Iris pigment epithelial cell (primary cell): ENCODE results near the gene RGS6.

Source experiments
- DNase-seq: peaks from one replicate; pipeline ENCODE4 v3.0.0-alpha.2; 2011; ENCODE audit warnings: low read depth

The RGS6 gene

DNA sequence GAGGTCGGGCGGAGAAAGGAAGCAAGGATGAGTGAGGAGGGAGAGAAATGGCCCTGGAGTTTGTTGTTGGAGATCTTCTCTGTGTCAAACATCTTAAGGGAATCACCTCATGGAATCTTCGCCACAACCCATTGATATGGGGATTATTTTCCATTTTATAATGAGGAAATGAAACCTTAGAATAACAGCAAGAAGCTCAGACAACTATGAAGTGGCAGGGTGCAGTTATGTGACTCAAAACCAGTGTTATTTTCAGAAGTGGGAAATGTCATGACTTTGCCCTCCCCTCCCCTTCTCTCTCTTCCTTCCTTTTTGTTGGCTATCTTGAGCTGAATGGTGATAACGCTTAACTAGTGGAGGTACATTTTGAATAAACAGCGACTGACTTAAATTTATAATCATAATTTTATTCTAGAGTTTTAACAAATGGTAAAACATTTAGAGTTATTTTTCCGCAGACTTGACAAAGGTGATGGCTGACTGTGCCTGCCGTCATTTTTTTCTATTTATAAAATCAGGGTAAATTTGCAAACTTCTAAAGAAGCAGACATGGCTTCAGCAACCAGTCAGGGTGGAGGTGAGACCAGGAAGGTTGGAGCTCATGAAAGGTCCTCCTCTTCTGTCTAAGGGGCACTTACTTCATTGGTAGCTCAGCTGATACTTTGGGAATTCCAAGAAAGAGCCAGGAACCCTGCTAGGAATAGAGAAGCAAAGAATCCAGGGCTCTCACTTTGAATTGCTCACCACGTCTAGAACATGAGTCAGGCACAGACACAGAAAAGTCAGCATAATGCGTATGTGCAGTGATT is 232.4 kb downstream of the RGS6 start:
- no peak for DNase-seq

DNA sequence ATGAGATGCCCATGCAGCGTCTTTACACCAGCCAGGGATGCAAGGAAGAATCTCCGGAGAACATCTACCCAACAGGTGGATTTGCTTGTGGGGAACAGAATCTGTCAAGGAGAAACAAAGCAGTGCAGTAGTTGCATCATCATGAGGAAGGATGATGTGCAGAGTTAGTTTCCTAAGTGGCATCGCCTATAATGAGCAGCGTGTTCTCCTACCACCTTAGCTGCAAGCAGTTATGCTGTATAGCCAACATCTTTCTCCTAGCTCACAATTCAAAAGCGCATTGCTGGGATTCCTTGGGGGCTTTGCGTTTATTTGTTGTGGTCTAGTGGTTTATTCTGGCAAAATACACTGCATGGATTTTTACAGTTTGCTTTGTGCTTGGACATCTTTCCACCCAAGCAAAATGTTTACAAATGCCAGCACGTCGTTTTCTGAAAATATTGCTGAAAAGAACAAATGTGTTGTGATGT is 233.0 kb downstream of the RGS6 start:
- no peak for DNase-seq

DNA sequence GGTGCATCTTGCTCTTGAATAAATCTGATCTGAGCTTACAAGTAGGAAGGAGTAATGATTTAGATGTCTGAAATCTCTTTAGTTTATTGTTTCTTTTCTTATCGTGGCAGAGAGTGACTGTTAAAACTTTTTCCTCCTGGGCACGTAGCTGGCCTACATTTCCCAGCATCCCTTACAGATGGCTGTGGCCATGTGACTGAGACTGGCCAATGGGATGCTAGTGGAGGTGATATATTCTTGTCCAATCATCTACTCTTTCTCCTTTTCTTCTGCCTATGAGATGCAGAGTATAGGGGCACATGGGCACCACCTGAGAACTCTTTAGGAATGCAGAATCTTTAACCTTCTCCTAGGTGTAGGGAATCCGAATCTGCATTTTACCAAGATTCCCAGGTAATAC is 237.3 kb downstream of the RGS6 start:
- no peak for DNase-seq

DNA sequence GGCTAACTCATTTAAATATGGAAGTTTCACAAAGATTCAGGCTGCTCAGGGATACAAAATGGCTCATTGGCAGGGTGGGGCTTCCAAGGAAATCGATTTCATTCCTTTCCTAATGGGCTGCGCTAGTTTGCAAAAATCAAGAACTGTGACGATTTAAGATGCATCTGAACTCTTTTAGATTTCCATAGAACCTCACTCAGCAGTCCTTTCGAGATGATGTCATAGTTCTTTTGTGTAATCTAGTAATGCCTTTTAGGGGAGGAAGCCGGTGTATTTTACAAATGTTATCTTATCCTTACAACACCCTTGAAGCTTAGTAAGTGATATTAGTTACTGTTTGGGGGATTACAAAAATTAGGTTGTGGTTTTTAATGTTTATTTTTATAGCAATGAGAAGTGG is 239.8 kb downstream of the RGS6 start:
- DNase-seq: no peak

DNA sequence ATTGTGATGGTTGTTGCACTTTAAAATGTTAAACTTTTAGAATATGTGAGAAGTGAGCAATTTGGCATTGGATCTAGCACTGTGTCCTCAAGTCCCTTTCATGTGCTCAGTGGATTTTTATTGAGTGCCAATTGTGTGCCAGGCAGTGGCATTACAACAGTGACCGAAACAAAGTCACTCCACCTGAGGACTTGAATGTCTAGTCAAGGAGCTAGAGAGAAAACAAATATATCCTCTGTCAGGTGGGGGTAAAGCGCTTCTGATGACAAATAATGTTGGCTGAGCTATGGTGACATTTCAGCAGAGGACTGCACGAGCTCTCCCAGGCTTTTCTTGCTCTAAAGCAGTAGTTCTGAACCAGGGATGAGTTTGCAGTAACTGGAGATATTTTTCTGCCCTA is 240.4 kb downstream of the RGS6 start:
- DNase-seq: no peak

DNA sequence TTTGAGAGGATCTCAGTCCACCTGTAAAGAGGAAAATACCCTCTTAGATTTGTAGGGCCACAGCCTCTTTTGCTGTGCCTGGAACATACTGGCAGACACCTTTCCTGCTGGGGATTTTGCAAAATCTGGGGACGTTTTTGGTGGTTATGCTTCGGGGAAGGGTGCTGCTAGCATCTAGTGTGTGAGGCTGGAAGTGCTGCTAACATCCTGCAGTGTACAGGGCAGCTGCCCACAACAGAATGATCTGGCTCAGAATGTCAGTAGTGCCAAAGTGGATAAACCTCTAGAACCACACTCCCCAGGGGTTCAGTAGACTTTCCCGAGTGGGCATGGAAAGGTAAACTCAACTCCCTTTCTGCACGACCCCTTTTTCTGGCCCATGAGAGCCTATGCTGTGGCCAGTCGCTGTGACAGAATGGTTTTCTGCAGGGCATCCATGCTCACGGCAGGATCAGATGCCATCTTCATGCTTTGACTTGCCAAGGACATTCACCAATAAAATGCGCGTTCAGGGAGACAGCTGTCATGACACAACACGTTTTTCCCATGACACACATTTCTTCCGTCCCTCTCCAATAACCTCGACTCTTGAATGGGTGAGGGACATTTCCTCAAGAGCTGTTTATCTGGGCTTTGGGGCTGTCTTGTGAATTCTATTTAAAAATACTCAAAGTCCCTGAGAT is 240.9 kb downstream of the RGS6 start:
- DNase-seq: no peak

DNA sequence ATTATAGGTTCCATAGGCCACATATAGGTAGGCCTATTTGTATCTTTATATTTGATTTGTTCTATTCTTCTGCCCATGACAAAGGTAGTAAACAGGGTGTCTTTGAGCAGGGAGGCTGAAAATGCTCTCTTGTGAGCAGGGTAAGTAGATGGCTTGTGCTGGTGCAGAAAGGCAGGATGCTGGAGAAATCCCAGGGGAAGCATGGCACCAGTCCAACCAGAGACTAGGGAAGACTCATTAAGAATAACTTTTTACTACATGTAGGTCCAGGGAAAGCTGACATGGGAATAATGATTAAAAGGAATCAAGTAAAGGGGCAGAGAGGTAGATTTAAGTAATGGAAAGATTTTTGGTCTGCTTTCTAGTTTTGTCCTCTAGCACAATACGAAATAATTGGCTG is 245.0 kb downstream of the RGS6 start:
- no peak for DNase-seq

DNA sequence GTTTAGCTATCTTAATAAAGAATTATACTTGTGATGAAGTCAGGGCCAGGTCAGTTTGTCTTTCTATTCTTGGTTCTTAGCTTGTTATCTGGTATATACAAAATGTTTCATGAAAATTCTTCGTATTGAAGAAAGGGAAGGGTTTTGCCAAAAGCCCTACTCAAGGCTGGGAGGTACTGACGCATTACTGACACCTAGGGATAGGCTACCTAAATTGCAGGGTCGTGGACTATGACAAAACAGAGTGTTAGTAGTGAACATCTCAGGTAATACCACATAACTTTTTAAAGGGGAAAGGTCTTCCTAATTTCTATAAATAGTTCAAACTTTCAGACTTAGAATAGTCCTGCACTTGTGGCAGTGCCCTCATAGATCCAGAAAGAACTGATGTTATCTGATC is 246.3 kb downstream of the RGS6 start:
- DNase-seq: no peak

DNA sequence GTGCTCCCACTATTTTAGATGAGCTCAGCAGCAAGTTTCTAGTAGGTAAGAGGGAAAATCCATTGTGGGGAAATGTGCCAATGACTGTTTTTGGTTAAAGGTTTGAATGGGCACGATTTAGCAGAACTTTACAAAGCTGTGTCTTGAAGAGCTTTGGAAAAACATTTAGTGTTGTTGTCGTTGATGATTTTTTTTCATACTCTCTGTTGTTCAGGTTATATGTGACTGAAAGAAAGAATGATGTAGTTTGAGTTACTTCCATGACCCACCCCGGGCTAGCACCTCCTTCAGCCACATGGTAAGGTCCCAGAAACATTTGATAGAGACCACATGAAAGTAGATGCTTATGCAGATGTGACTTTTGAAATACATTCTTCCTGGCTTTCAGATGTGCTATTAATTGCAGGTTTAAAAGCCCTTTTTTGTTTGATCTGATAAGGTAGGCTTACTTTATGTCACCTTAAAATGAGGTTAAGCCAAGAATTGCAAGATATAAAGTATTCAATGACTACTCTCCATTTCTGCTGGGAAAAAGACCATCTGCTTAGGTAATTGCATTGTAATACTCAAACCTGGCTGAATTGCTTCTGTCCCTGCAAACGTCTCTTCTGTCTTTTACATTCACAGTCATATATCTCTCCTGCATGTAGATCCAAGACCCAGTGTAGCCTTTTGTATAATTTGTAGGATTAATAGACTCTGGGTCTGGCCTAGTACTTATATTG is 250.6 kb downstream of the RGS6 start:
- DNase-seq: no peak

DNA sequence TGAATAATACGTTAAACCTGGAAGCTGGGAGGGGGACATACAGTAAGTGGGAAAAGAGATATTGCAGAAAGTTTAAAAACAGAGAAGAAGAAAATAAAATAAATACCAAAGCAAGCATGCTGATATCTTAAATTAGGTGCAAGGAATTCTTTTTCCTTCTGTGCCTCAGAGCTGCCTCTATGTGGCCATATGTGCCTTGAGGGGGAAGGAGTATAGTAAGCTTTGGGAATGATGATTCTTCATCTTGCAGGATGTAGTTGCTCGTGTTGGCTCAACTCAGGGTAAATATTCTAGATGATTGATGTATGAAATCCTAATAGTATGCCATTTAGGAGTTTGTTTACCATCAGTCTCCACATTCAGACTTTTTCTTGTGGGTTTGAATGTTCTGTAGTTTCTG is 251.4 kb downstream of the RGS6 start:
- no peak for DNase-seq

DNA sequence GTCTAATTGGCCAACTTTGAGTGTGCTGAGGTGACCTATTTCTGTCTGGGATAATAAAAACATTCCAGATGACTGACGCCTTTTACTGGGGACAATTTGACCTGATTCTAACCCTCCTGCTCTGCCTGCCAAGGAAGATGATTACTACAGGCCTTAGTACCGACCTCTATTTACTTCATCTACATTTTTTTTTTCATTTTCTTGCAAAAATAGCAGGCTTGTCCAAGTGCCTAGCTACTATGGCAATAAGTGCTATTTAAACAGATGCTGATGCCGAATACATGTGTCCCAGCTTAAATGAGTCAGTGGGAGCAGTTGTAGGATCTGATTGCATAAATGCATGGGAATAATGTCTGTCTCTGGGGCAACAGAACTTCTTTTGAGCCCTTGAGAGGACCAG is 254.3 kb downstream of the RGS6 start:
- peak; percentile 5 for DNase-seq

DNA sequence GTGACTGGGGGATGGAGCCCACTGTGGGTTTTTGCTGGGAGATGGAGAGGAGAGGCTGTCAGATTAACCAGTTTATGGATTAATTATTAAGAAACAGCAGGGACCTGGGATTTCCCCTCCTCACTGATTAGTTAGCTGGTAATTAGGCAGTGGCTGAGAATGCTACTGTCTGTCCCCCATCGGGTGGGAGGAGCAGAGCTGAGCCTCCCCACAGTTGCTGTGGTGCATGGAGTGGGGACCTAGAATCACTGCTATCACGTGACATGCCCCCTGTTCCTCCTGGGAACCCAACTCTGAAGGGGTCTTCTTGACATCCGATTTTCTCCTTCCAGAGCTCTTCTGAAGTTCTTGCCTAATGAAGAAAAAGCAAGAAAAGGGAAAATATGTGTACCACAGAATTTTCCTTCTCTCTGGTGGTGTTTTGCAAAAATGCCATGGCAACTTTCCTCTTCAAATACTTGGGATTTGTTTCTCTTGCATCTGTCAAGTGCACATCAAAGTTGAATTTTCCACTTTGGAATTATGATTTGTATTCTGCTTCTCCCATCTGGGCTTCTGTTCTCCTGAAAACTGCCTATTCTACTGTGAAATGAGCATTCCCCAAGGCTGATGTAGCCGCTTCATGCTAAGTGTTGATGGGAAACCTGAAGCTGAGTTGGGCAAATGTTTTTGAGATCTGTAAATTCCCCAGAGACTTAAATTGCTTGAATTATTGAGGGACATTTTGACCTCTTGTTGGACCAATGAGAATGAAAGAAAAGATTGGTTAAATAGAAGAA is 264.2 kb downstream of the RGS6 start:
- no peak for DNase-seq

DNA sequence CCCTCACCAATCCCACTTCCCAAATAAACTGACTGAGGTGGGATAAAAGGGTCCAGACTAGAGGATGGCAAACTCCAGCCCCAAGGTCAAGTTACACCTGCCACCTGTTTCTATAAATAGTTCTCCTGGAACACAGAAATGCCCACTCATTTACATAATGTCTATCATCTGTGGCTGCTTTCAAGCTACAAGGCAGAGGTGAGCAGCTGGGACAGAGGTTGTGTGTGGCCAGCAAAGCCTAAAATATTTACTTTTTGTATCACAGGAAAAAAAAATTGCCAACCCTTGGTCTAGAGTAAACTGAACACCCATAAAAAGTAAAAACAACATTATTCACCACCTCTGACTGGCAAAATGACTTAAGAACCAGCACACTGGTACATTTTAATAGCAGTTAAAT is 269.4 kb downstream of the RGS6 start:
- no peak for DNase-seq

DNA sequence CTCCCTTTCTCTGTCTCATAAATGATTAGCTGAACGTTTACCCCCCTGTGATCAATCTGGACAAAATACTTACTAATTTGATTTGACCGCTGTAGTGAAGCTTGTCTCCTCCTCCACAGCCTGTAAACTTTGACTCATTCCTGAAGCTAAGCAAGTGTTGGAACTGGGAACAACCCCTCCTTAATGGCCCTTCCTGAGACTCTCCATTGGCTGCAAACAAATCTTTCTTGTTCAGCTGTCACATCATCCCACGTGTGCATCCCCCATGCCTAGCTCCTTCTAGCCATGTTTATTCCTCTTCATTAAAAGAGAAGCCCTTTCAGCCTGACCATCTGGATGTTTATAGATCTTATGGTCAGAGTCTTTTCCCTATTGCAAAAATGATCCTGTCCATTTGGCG is 281.2 kb downstream of the RGS6 start:
- no peak for DNase-seq

DNA sequence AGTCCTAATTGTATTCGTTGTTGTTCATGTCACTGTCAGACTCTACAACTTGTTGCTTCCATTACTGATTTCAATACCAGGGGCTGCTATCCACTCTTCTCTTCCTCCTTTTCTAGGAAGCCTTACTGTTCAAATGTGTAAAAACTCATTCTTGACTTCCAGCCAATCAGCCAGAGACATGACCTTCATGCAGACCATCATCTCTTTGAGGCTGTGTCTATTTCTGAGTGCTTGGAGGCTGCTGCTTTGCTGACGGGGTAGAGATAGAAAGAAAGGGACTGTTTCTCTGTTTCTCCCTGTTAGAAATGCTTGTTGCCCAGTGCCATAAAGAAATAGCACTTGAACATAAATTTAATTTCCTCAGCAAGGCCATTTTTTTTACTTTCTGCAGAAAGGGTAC is 282.9 kb downstream of the RGS6 start:
- no peak for DNase-seq

DNA sequence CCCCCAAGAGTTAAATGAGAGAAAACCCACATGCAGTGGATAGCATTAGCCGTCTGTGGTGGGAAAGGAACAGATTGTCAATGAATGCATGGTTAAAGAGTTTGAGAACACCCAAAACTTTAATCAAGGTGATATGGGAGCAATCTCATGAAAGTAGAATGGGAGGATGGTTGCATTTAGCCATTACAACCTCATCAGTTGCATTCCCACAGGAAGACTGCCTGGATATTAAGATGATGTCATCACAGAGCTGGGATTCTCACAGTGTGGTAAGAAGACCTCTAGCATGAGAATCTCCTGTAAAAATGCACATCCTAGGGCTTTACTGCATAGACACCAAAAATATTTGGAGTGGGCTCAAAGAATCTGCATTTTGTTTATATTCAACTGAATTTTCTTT is 284.9 kb downstream of the RGS6 start:
- DNase-seq: no peak

DNA sequence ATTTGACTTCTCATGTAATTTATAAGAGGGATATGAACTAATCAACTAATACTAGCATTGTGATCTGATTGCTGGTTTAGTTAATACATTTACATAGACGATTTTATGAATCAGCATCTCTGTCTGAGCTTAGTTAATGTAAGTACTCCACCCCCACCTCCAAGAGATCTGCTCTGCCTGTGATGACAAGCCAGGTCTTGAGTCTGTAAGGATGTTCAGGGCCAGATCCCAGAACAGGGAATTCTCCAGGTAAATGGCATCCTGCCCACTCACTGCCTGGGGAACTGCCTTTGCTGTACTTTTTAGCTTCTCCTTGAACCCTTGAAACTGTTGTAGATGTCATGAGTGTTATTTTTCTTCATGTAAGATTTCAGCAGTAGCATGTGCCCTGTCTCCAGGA is 289.8 kb downstream of the RGS6 start:
- no peak for DNase-seq

DNA sequence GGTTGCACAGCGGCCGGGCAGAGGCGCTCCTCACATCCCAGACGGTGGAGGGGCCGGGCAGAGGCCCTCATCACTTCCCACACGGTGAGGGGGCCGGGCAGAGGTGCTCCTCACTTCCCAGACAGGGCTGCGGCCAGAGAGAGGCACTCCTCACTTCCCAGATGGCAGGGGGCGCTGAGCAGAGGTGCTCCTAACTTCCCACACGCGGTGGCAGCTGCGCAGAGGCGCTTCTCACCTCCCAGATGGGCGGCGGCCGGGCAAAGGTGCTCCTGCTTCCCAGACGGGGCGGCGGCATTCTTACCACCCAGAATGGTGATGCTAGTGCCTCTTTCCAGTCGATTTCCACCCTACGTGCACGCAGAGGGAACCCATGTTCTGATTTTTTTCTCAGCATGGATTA is 304.4 kb downstream of the RGS6 start:
- no peak for DNase-seq

DNA sequence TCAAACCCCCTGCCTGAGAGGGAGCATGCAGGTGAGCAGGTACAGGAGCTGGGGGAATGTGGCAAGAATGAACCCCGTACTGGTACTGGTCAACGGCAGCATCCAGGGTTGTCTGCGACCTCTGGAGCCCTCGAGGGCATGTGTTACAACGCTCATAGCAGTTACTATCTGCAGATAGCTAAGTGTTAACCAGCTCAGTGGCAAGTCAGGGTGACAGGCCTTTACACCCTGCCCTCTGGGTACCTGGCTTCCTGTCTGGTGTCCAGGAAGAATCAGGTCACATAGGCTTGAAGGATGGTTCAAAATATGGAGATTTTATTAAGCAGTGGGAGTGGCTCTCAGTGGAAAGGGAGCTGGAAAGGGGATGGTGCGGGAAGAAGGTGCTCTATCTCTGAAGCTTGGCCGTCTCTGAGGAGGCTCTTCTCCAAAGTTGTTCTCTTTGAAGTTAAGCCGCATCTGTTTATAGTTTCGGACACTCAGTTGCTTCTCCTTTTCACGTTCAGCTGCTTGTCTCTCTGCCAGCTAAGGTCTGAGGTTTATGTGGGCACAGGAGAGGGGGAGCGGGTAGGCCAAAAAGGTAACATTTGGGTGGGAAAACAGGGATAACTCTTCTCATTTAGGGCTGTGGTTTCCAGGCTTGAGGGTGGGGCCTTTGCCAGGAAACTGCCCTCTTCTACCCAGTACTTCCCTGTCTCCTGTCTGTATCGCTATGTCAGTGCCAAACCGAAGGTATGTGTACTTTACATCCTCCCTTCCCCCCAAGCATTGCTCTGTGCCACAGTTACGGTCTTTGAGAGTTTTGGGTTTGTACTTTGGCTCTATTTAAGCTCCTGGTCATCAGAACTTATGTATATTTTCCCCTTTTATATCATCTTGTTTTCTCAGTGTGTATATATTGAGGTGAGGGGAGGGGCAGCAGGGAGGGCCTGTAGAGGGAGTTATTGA is 305.8 kb downstream of the RGS6 start:
- no peak for DNase-seq

DNA sequence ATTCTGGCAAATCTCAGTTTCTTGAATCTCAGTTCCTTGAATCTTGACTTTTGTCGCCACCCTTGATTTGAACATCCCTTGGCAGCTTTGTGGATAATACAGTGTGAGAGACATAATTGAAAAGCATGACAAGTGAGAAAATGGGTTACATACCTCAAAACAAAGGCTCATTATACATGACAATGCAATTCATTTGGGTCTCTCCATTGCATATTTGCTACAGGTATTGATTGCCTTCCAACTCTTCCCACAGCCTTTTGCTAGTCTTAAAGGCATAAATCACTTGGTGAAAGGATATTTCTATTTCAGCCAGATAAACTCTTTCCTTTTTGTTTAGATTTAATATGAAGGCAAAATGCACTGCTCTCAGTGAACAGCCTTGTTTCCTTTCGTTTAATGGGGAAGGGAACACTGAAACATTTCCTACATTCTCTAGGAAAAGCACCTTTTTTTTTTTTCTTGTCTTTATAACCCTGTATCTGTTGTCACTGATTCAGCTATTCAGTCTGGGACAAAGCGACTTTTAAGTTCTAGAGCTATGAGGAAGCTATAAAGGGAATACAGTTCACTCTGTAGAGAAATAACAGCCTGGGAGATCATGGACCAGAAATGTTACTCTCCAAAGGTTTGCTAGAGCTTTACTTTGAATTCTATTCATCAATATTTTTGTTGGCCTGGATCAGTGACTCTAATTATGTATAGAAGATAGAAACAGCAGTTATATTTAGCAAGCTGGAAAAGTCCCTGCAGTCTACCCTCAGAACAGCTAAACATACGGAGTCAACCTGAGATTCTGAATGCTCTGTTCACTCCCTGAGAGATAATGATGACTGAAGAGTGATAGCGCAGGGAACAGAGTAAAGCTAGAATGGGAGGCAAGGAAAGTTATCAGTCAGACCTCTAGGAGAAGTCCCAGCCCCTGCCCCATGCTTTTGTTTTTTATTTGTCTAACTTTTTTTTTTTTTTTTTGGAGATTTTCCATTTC is 311.4 kb downstream of the RGS6 start:
- no peak for DNase-seq
